Fibroblast of the conjunctiva (primary cell): ENCODE data around the gene PDP2.

Source experiments
- DNase-seq: peaks from one replicate; pipeline ENCODE4 v3.0.0-alpha.2; 2010; ENCODE audit warnings: low read depth

Gene PDP2

GRCh38 chr16:66904428-66904845, 24.1 kb downstream of the PDP2 start:
- DNase-seq = no peak

DNA sequence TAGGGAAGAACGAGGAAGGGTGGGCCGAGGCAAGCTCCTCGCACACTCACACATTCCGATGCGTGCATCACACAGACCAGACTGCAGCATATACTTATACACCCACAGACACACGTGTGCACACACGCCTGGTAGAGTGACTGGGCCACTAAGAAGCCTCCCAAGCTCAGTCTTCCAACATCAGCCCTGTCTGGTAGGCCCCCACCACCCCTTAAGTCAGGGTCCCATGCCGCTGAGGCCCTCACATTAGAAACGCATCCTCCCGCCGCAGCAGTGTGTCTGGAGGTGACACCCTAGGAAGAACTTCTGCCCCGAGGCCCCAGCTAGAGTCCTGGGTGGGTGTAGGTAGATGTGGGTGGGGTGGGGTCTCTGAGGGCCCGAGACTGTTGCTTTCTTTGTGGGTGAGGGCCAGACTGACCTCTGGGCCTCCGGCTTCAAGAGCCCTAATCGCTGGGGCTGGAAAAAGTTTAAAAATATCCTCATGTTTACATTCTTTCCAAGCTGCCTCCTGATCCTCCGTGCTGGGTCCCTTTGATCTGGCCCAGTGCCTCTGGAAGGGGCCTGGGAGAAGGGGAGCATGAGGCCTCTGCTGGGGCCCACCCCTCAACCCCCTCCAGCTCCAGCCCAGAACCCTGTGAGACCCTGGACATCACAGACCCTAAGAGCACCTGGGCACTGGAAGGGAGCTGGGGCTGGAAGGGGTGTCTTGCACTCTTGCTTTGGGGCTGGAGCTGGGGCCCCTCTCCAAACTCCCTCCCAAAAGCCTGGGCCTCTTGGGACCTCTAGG, 24.7 kb downstream of the PDP2 start:
- DNase-seq = no peak

DNA sequence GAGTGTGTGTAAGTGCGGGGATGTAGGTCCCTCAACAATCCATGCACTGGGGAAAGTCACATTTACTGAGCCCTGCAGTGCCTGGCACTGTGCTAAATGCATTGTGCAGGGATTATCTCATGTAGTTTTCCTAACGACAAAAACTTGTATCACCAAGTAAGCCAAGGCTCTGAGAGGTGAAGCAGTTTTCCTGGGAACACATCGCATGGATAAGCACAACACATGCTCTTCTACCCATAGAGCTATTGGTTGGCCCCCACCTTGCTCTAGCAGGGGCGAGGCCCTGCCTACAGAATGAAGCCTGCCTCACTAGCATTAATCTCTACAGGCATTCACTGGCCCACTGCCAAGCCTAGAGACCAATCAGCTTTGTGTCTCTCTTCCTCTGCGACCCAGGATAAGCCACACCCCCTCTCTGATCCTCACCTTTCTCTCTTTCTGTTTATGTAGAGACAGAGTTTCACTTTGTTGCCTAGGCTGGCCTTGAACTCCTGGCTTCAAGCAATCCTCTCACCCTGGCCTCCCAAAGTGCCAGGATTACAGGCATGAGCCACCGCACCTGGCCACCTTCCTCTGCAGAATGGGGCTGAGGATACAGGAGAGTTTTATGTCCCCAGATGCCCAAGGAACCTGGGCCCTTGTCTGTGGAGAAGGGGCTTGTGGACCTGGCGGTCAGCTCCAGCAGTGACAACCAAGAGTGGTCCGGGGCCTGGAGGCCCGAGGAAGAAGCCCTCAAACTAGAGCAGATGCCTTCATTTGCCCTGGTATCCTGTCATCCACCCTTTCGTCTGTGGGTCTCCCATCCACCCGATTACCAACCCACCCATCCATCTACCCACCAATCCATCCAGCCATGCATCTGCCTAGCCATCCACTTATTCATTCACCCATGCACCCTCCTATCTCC, 25.6 kb downstream of the PDP2 start:
- no peak for DNase-seq

GRCh38 chr16:66906916-66907836, 26.9 kb downstream of the PDP2 start:
- no peak for DNase-seq

DNA sequence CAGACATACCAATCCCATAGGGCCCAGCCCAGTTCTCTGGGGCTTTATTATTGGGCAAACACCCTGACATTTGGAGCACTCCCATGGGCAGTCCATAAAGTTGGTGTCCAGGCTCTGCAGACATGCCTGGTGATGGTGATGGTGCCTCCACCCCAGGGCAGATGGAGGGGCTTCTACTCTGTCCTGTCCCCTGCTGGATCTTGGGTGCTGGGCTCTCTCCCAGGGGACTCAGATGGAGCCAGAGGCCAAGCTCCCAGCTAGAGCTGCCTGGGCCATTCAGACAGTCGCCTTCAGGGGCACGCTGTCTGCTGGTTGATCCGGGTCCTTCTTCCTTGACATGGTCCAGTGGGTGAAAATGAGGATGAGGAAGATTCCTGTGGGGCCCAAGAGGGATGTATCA, 27.8 kb downstream of the PDP2 start:
- no peak for DNase-seq

DNA sequence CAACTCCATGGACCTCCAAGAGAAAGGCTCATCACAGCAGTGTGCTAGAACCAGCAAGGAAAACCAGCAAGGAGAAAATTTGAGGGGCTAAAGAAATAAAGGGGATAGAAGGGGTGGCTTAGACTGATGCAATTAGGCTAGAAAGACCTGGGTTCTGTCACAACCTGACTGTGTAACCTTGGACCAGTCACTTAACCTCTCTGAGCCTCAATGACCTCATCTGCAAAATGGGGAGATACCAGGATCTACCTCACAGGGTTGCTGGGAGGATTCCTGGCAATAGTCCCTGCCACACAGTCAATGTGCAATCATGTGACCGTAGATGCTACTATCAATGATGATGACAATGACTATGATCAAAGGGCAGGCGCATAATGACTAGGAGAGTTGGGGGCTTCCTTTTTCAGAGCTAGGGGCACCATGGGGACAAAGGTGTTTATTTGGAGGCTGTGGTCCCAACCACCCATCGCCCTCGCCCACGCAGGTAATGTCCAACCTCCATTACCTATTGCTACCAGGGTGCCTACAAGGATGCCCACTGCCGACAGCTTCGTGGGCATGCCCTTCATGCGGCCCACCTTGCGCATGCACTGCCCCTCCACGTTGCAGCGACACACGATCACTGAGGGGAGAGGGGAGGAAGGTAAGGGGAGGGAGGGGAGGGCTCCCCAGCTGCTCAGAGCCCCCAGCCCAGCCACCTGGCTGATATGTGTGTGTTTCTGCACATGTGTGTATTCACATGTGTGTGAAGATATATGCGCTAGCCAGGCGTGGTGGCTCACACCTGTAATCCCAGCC, 28.6 kb downstream of the PDP2 start:
- no peak for DNase-seq

DNA sequence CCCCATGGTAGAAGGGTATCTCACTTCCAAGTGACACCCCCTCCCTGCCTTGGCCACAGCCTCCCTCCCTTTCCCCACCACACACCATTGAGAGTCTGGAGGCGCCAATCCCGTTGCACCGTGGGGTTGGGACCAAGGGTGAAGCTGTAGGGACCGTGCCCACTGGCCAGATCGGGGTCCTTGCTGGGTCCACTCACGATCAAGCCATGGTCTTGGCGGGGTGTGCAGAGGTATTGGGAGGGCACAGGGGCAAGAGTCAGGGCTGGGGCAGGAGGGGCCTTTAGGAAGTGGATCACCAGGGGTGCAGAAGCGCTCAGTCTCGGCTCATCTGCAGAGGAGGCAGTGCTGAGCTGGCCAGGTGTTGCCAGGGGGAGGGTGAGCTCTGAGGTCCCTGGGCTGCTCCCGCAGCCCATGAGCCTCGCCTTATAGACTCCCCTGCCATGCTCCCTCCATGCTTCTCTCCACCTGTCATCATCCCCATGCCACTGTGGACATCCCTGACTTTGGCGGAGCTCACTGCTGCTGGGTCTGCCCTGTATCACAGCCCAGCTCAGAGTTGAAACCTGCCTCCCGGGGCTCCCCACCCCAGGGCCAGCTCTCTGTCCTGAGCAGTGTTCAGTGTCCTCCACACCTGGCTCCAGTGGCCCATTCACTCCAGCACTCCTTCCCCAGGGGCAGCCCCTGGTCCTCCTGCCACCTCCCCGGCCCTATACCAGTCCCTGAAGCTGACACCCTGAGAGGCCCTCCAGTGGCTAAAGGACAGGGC, 30.0 kb downstream of the PDP2 start:
- no peak for DNase-seq

DNA sequence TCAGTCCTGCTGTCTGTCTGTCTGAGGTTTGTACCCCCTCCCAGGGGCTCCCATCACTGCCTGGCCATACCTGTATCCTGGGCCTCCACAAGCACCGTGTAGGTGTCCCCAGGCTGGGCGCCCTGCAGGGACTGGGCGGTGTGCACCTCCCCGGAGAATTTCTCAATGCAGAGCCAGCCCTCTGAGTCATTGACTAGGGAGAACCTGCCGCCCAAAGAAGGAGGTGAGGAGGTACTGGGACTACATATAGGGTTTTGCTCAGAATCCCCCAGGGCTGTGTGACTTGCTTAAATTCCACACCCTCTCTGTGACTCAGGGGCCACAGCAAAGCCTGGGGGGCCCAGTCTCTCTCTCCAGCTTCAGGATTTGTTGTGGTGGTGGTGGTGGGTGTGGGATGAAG, 30.8 kb downstream of the PDP2 start:
- DNase-seq = no peak

- no peak for DNase-seq
Measured at GRCh38 chr16:66911801-66912200, 31.5 kb downstream of the PDP2 start.

DNA sequence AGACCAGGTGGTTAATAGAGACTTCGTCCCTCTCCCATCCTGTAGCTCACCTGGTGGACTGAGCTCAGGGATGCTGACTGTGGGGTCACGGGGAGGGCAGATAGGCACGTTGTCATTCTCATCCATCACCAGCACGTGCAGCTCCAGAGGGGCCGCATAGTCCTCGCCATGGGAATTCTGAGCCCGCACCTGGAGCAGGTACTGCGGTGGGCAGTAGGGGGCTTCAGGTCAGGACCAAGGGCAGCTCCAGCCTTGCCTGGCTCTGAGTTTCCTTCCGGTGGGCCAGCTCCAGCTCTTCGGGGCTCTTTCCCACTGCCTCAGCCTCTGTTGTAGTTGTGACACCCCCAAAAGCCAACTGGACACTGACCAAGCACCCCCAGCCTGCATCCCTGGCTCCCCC, 32.8 kb downstream of the PDP2 start:
- DNase-seq = no peak

DNA sequence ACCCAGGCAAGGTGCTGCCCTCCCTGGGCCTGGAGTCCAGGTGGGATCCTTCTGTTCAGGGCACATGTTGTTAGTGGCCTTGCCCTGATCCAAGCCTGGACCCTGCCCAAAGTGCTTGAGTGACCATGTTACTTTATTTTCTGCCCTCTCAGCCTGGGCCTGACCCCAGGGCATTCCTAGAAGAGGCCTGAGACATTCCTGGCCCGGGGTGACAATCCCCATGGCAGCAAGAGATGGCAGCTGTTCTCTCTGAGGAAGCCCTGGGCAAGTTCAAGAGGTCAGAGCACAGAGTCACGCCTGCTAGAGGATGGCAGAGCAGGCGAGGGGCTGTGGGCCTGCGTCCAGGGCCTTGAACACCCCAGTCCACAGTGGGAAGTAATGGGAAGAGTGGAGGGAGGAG, 33.4 kb downstream of the PDP2 start:
- no peak for DNase-seq

GRCh38 chr16:66914541-66914940, 34.2 kb downstream of the PDP2 start:
- DNase-seq = no peak

DNA sequence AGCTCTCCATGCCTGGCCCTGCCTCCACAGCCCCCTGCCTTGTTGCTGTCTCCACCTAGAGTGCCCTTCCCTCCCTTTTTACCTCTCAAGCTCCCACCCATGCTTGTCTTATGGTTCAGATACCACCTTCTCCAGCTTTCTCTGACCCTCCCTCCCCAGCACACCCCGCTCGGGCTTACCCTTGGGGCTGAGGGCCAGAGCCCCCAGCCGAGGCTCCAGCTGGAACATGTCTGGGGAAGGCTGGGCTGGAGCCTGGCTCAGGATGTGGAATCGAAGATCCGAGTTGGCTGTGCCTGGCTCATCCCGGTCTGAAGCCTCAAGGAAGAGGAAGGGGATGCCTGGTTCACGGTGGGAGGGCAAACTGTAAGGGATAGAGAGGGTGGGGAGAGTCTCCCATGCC, 34.7 kb downstream of the PDP2 start:
- DNase-seq = no peak

GRCh38 chr16:66916518-66916917, 36.2 kb downstream of the PDP2 start:
- no peak for DNase-seq

DNA sequence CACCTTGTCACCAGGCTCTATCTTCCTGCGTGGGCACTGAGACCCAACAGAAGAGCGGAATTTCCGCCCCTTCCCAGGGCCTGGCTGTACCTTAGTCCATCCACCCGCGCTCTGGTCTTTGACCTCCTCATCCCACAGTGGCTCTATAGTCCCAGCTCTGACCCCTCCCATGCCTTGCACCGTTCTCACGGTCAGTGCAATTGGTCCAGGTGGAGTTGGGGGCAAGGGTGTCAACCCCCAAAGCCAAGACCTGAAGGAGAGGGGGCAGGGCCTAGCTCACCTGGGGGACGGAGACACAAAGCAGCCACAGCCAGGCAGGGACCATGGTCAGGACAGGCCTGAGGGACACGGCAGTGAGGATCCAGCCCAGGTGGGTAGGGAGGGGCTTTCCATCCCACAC, 37.4 kb downstream of the PDP2 start:
- DNase-seq = no peak

GRCh38 chr16:66918355-66918754, 38.0 kb downstream of the PDP2 start:
- DNase-seq = no peak

DNA sequence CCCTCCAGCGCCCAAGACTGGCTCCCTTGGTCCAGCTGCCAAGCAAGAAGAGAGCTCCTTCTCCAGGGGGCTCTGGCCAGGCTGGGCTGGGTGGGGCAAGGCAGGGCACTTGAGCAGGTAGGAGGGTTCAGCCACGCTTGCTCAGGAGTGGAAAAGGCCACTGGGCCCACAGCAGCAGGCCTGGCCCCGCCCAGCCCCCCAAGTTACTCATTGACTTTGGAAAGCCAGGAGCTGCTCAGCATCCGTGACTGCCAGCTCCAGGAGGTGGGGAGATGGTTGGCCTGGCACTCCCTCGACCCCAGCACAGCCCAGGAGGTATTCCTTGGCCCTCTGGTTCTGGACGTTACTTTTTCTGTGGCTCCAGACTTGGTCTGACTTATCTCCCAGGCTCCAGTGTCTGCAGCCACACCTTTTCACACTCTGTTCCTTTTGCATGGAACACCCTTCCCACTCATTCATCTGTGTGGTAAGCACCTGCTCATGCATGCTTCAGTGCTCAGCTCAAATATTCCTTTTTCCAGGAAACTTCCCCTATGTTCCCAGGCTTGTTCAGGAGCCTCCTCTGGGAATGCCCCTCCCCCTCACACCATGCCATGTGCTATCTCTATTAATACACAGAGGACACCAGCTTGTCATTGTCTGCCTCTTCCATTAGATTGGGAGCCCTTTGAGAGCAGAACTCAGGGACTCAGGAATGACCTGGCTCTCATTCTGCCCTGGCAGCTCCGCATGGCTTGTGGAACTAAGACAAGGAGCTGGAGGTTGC, 38.7 kb downstream of the PDP2 start, which contains the start of gene CDH16:
TSS of gene CDH16 (minus strand) at position 83 of the 766 bp plus-strand sequence. CDS start 820 bp downstream, outside the sequence.
- DNase-seq = no peak

DNA sequence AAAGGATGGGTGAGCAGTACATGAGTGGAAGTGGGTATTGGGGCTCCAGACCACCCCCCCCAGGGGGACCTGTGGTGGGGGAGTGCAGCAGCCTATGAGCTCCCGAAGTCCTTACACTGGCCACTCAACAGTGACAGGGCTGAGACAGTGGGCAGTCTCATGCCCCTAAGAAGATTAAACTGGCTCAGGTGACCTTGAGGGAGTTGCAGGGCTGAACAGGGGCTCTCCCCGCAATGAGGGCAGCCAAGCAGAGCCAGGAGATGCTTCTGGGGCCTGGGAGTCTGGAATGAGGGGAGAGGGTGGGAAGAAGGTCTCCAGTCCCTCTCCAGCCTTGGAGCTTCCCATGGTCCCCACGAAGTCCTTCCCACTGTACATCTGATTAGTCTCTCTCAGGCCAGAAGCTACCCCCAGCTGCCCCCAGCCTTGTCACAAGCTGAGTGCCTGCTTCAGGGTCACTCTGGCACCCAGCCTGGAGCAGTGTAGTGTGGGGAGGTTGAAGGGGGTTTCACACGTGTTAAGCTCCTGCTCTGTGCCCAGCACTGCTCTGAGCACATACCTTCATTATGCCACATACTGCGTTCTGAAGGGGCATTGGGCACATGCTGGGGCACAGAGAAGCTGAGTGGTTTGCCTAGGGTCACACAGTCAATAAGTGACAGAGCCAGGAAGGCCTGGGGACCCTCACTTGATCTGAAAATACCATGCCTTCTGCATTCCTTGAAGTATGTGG, 39.4 kb downstream of the PDP2 start:
- DNase-seq = no peak

- DNase-seq = no peak
Measured at GRCh38 chr16:66920299-66920590, 39.9 kb downstream of the PDP2 start.
